ENCODE results near the gene HMCN1. TPM values are rescaled to one million over a fixed set of nuclear protein-coding genes. Genes with fewer than 3 reads are reported as not detected.

HMCN1 gene
- total and polyA plus RNA-seq, 9 donors: 1.4 to 26.6 (median 3.8) TPM

DNA sequence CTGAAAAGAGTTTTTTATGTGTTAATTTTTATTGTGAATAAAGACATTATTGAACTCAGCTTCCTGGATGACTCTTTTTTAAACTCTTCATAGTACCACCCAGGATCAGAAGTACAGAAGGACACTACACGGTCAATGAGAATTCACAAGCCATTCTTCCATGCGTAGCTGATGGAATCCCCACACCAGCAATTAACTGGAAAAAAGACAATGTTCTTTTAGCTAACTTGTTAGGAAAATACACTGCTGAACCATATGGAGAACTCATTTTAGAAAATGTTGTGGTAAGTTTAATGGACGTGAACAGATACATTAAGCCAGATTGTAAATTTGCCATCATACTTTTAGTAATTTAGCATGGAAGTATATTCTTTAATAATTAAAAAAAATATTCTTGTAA, 391.3 kb downstream of the HMCN1 start:
- Histone ChIP-seq H3K4me3 (no peak overlapping the region), H3K27me3 (no peaks in the 10 kb centered on the region), H3K36me3 (no peaks in the 10 kb centered on the region), H3K9me3 (no peaks in the 10 kb centered on the region), H3K4me1 (ENCODE audit: insufficient read depth) (no peaks in the 10 kb centered on the region), H3K27ac (no peak overlapping the region)
- no peak for DNase-seq
- TF ChIP-seq POLR2A (IDR thresholded peaks at IDR 0.05) (no peak), EP300 (IDR thresholded peaks at IDR 0.05) (no peak)
- TF ChIP-seq, protein P1, sequence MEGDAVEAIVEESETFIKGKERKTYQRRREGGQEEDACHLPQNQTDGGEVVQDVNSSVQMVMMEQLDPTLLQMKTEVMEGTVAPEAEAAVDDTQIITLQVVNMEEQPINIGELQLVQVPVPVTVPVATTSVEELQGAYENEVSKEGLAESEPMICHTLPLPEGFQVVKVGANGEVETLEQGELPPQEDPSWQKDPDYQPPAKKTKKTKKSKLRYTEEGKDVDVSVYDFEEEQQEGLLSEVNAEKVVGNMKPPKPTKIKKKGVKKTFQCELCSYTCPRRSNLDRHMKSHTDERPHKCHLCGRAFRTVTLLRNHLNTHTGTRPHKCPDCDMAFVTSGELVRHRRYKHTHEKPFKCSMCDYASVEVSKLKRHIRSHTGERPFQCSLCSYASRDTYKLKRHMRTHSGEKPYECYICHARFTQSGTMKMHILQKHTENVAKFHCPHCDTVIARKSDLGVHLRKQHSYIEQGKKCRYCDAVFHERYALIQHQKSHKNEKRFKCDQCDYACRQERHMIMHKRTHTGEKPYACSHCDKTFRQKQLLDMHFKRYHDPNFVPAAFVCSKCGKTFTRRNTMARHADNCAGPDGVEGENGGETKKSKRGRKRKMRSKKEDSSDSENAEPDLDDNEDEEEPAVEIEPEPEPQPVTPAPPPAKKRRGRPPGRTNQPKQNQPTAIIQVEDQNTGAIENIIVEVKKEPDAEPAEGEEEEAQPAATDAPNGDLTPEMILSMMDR (IDR thresholded peaks at IDR 0.05): no peak
- intact Hi-C loops (cut with DNase I): no loop called here
- 97 to 98% (median 97%) methylated on average over 3 of the region's 3 CpGs for WGBS, 3 donors

DNA sequence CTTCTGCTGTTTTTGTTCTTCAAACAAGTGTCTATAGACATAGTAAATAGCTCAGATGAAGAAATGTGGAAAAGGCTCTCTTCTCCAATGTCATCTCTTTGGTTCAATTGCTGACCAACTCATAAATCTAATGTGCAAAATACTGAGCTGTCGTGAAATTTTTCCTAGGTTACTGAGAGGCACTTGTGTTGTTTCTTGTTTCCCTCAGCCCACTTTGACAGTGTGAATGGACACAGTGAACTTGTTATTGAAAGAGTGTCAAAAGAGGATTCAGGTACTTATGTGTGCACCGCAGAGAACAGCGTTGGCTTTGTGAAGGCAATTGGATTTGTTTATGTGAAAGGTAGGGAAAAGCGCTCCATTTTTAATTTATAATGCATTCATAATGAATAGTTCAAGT, 395.6 kb downstream of the HMCN1 start:
- no peak for DNase-seq
- no peak overlapping the region for H3K4me3 ChIP-seq
- WGBS, 3 donors: 93 to 97% (median 96%) methylated on average over 4 of the region's 4 CpGs
- H3K27me3 ChIP-seq: no peaks in the 10 kb centered on the region
- intact Hi-C loops (cut with DNase I): no loop called here
- H3K9me3 ChIP-seq: no peaks in the 10 kb centered on the region
- no peaks in the 10 kb centered on the region for H3K4me1 ChIP-seq (ENCODE audit: insufficient read depth)
- no peaks in the 10 kb centered on the region for H3K36me3 ChIP-seq
- no peak for TF ChIP-seq POLR2A (IDR thresholded peaks at IDR 0.05)
- TF ChIP-seq, protein P1 (IDR thresholded peaks at IDR 0.05): no peak
- no peak for TF ChIP-seq EP300 (IDR thresholded peaks at IDR 0.05)
- H3K27ac ChIP-seq: no peak overlapping the region

- 52 to 66% (median 55%) methylated on average over 4 of the region's 4 CpGs for WGBS, 3 donors
- H3K4me3 ChIP-seq: no peak overlapping the region
- H3K27me3 ChIP-seq: no peaks in the 10 kb centered on the region
- H3K27ac ChIP-seq: no peak overlapping the region
- no peaks in the 10 kb centered on the region for H3K4me1 ChIP-seq (ENCODE audit: insufficient read depth)
- no peak for DNase-seq
- no peaks in the 10 kb centered on the region for H3K36me3 ChIP-seq
- TF ChIP-seq, protein P1 (IDR thresholded peaks at IDR 0.05): no peak
- TF ChIP-seq EP300 (IDR thresholded peaks at IDR 0.05) (no peak), POLR2A (IDR thresholded peaks at IDR 0.05) (no peak)
- intact Hi-C loops (cut with DNase I): no loop called here
- no peaks in the 10 kb centered on the region for H3K9me3 ChIP-seq
Measured at GRCh38 chr1:186139115-186139514, 404.9 kb downstream of the HMCN1 start.

DNA sequence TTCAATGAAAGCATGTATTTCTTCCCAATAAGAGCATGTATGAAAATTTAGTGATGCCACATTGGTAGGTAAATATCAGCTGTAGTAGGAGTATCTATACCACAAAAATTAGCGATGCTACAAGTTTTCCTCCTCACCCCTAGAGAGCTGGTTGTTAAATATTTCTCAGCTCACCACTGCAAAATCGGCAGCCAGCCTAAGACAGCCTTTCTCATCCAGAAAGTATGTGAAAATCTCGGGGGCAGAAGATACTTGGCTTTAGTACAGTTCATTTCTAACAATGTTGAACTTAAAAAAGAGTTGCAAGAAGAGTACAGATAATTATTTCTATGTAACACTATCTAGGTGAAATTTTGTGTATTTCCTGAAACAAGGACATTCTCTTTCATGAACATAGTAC, 405.5 kb downstream of the HMCN1 start:
- Histone ChIP-seq H3K9me3 (no peaks in the 10 kb centered on the region), H3K4me3 (no peak overlapping the region), H3K4me1 (ENCODE audit: insufficient read depth) (no peaks in the 10 kb centered on the region), H3K36me3 (no peaks in the 10 kb centered on the region), H3K27ac (no peak overlapping the region), H3K27me3 (no peaks in the 10 kb centered on the region)
- DNase-seq: no peak
- WGBS, 3 donors: 2 to 14% (median 9%) methylated on average over 3 of the region's 3 CpGs
- TF ChIP-seq POLR2A (IDR thresholded peaks at IDR 0.05) (no peak), EP300 (IDR thresholded peaks at IDR 0.05) (no peak)
- TF ChIP-seq, protein P1 (IDR thresholded peaks at IDR 0.05): no peak
- intact Hi-C loops (cut with DNase I): no loop called here

GRCh38 chr1:186142159-186142558, 408.0 kb downstream of the HMCN1 start:
- Histone ChIP-seq H3K27me3 (no peaks in the 10 kb centered on the region), H3K4me3 (no peak overlapping the region), H3K9me3 (no peaks in the 10 kb centered on the region), H3K4me1 (ENCODE audit: insufficient read depth) (no peaks in the 10 kb centered on the region), H3K36me3 (no peaks in the 10 kb centered on the region), H3K27ac (no peak overlapping the region)
- WGBS, 3 donors: 80 to 89% (median 86%) methylated on average over 1 of the region's 1 CpG
- TF ChIP-seq, protein P1 (IDR thresholded peaks at IDR 0.05): no peak
- TF ChIP-seq POLR2A (IDR thresholded peaks at IDR 0.05): no peak
- no peak for TF ChIP-seq EP300 (IDR thresholded peaks at IDR 0.05)
- no peak for DNase-seq
- intact Hi-C loops (cut with DNase I): no loop called here
